Stomach (tissue), 9 donors: ENCODE data around the gene PDE4DIP. TPM values are rescaled to one million over a fixed set of nuclear protein-coding genes. Genes with fewer than 3 reads are reported as not detected.
"Not testable (repeated sequence)": the region's sequence is repeated elsewhere in the genome, so short reads cannot be mapped to it uniquely, and the experiment has no call there.

ENCODE experiments used
- DNase-seq, 2 donors: peaks; one replicate each; pipeline versions ENCODE4 v3.0.0 to v3.0.0-alpha.2; 2013 to 2019
- H3K27ac ChIP-seq, 5 donors: fragments of 200-600 bp in 4 of 5; sonication (generic) in 4 of 5; one replicate each; pipeline ENCODE4 v1.5.1; 2013 to 2019; ENCODE audit warnings: mild to moderate bottlenecking in 1 of 5, moderate library complexity in 1 of 5
- H3K27me3 ChIP-seq, 3 donors: fragments of 200-600 bp; sonication (generic); one replicate each; pipeline ENCODE4 v1.5.1; 2017 to 2019; ENCODE audit warnings: mixed run types in 1 of 3
- H3K36me3 ChIP-seq, 4 donors: fragments of 200-600 bp; sonication (generic); 1 replicate in 3 of 4; 2 replicates in 1 of 4; pipeline ENCODE4 v1.5.1; 2016 to 2019
- H3K4me1 ChIP-seq, 4 donors: fragments of 200-600 bp; sonication (generic); one replicate each; pipeline ENCODE4 v1.5.1; 2016 to 2019
- H3K4me3 ChIP-seq, 4 donors: fragments of 200-600 bp; sonication (generic) in 3 of 4; one replicate each; pipeline ENCODE4 v1.5.1; 2016 to 2019; ENCODE audit warnings: mild to moderate bottlenecking in 1 of 4
- H3K9me3 ChIP-seq, 4 donors: fragments of 200-600 bp; sonication (generic); one replicate each; pipeline ENCODE4 v1.5.1; 2016 to 2019
- WGBS, 5 donors: extraction: QIAGEN DNeasy Blood & Tissue Kit in 3 of 5; methylation state at CpG; one replicate each; pipeline versions ENCODE4 v1.1.5 to v1.1.7; 2013 to 2018; 5-methylcytosine and 5-hydroxymethylcytosine counted together
- intact Hi-C: fragments of 100-400 bp; cut with DNase I; formaldehyde crosslinking; loops from one replicate; pipeline ENCODE4 v1.15.1; 2023; ENCODE audit warnings: low total_unique reads
- polyA plus RNA-seq, 3 donors: library from polyadenylated mRNA; stranded (reverse); fragments of 200-250 nt; gene quantifications; one replicate each; pipeline ENCODE4 v1.2.3, GENCODE V29; 2013
- small RNA-seq, 4 donors: library from RNA; depleted of rRNA; stranded (forward); fragments of <200 nt; gene quantifications; one replicate each; pipeline ENCODE3, GENCODE V24; 2016
- total RNA-seq, 5 donors: library from RNA; depleted of rRNA; stranded (reverse); fragments of >200 nt; gene quantifications; one replicate each; pipeline versions ENCODE4 v1.1.0 to v1.2.3, GENCODE V29; 2014 to 2016
- donor health status: healthy with polysubstance abuse.
- donor health status: Bipolar disorder and iron deficiency.
- donor health status: healthy.

Gene PDE4DIP
- total and polyA plus RNA-seq, 8 donors, result 16.5 to 210 (median 57.3) TPM

GRCh38 chr1:149033916-149034315 is 189.7 kb downstream of the PDE4DIP start:
- H3K27me3 ChIP-seq, H3K27ac ChIP-seq, intact Hi-C loops, H3K36me3 ChIP-seq, H3K4me1 ChIP-seq, H3K4me3 ChIP-seq, DNase-seq, H3K9me3 ChIP-seq: not testable (repeated sequence)
- WGBS, 5 donors, result 92 to 93% (median 92%) methylated on average over 2 of the region's 3 CpGs; no CpG with 5 or more reads in 2 of the 5 donors

- H3K9me3 ChIP-seq, H3K36me3 ChIP-seq, DNase-seq, H3K27ac ChIP-seq, H3K4me1 ChIP-seq, H3K4me3 ChIP-seq, H3K27me3 ChIP-seq, intact Hi-C loops: not testable (repeated sequence)
- 58 to 78% (median 68%) methylated on average over 2 to 4 of the region's 4 CpGs; no CpG with 5 or more reads in 2 of the 5 donors for WGBS, 5 donors
Observed at GRCh38 chr1:149043056-149043455, 198.8 kb downstream of the PDE4DIP start.

GRCh38 chr1:149064611-149065010 is 220.4 kb downstream of the PDE4DIP start:
- H3K27me3 ChIP-seq, H3K9me3 ChIP-seq, H3K4me3 ChIP-seq, intact Hi-C loops, DNase-seq, H3K27ac ChIP-seq, H3K4me1 ChIP-seq: not testable (repeated sequence)
- peaks cover 0 to 12% (median 7%) of the 10 kb centered on the region in 4 donors for H3K36me3 ChIP-seq
- 75 to 89% (median 77%) methylated on average over 3 of the region's 3 CpGs for WGBS, 5 donors

- H3K4me3 ChIP-seq, H3K27ac ChIP-seq, DNase-seq, intact Hi-C loops, H3K27me3 ChIP-seq, H3K9me3 ChIP-seq, H3K4me1 ChIP-seq: not testable (repeated sequence)
- WGBS, 5 donors, result 38 to 61% (median 57%) methylated on average over 4 to 6 of the region's 9 CpGs
- H3K36me3 ChIP-seq, result peaks cover 0 to 22% (median 7%) of the 10 kb centered on the region in 4 donors
Observed at GRCh38 chr1:149075505-149076127, 231.4 kb downstream of the PDE4DIP start.

Small RNA genes within 50 kb of the gene (small RNA-seq; reads per million reads assigned to genes)
- 0 reads per million in 4 donors for gene RN7SKP88
- gene RNU2-38P, result 0 reads per million in 4 donors

Other genes with a start within 250 kb of the PDE4DIP start
- gene NBPF14, start 248.4 kb upstream of the PDE4DIP start, total RNA-seq, result 10 to 100 TPM; 18.0 to 42.6 (median 35.7) TPM
- gene NBPF14, start 248.4 kb upstream of the PDE4DIP start, polyA plus RNA-seq, result 10 to 100 TPM in 2 of 3 donors, 1 to 10 TPM in 1; 9.2 to 13.9 (median 12.5) TPM
- 1 to 10 TPM in 1 of 5 donors, not detected in 4; 9.4 TPM for gene NUDT4B, start 95.7 kb upstream of the PDE4DIP start, total RNA-seq
- 1 to 10 TPM in 2 of 3 donors, under 1 TPM in 1; 0.30 to 3.5 (median 3.0) TPM for gene NUDT4B, start 95.7 kb upstream of the PDE4DIP start, polyA plus RNA-seq